ENCODE data around the gene PPP2R3B.
"Not testable (repeated sequence)": the region's sequence is repeated elsewhere in the genome, so short reads cannot be mapped to it uniquely, and the experiment has no call there.

PPP2R3B gene

GRCh38 chrX:386239-386767 is 404 bp downstream of the PPP2R3B start:
- Histone ChIP-seq H3K27me3 (ENCODE audit: control insufficient read depth, insufficient read depth, low read length, poor library complexity, severe bottlenecking) (no peaks in the 10 kb centered on the region), H3K27ac (ENCODE audit: insufficient read depth, low read depth, low read length, poor library complexity, severe bottlenecking) (no peak overlapping the region)
- 0 to 1% methylated on average over 57 of the region's 57 CpGs for WGBS, 2 experiments

GRCh38 chrX:385736-386135 is 971 bp downstream of the PPP2R3B start:
- peak overlapping the region; percentile 54 for H3K4me3 ChIP-seq (ENCODE audit: insufficient read depth, low read depth, low read length)
- not testable (repeated sequence) for H3K27me3 ChIP-seq (ENCODE audit: control insufficient read depth, insufficient read depth, low read length, poor library complexity, severe bottlenecking); H3K27ac ChIP-seq (ENCODE audit: insufficient read depth, low read depth, low read length, poor library complexity, severe bottlenecking); H3K4me1 ChIP-seq (ENCODE audit: control insufficient read depth, insufficient read depth, low read length); H3K36me3 ChIP-seq (ENCODE audit: control insufficient read depth, insufficient read depth, low read length); H3K9me3 ChIP-seq (ENCODE audit: control insufficient read depth, low read length)
- WGBS, 2 experiments = 85 to 87% methylated on average over 11 to 12 of the region's 12 CpGs

More at GRCh38 chrX:386239-386767, 404 bp downstream of the PPP2R3B start:
- no peaks in the 10 kb centered on the region for H3K4me1 ChIP-seq (ENCODE audit: control insufficient read depth, insufficient read depth, low read length)
- H3K4me3 ChIP-seq (ENCODE audit: insufficient read depth, low read depth, low read length) = peak overlapping the region; percentile 54
- no peaks in the 10 kb centered on the region for H3K9me3 ChIP-seq (ENCODE audit: control insufficient read depth, low read length)
- H3K36me3 ChIP-seq (ENCODE audit: control insufficient read depth, insufficient read depth, low read length) = no peaks in the 10 kb centered on the region

- Histone ChIP-seq H3K4me3 (ENCODE audit: insufficient read depth, low read depth, low read length) (no peak overlapping the region), H3K36me3 (ENCODE audit: control insufficient read depth, insufficient read depth, low read length) (no peaks in the 10 kb centered on the region), H3K27ac (ENCODE audit: insufficient read depth, low read depth, low read length, poor library complexity, severe bottlenecking) (no peak overlapping the region), H3K27me3 (ENCODE audit: control insufficient read depth, insufficient read depth, low read length, poor library complexity, severe bottlenecking) (no peaks in the 10 kb centered on the region), H3K9me3 (ENCODE audit: control insufficient read depth, low read length) (no peaks in the 10 kb centered on the region), H3K4me1 (ENCODE audit: control insufficient read depth, insufficient read depth, low read length) (no peaks in the 10 kb centered on the region)
- 96% methylated on average over 9 of the region's 9 CpGs for WGBS, 2 experiments
Measured at GRCh38 chrX:384861-385260, 1.8 kb downstream of the PPP2R3B start.

- Histone ChIP-seq H3K36me3 (ENCODE audit: control insufficient read depth, insufficient read depth, low read length) (no peaks in the 10 kb centered on the region), H3K4me3 (ENCODE audit: insufficient read depth, low read depth, low read length) (no peak overlapping the region), H3K4me1 (ENCODE audit: control insufficient read depth, insufficient read depth, low read length) (peaks cover 6% of the 10 kb centered on the region), H3K9me3 (ENCODE audit: control insufficient read depth, low read length) (no peaks in the 10 kb centered on the region), H3K27me3 (ENCODE audit: control insufficient read depth, insufficient read depth, low read length, poor library complexity, severe bottlenecking) (peaks cover 23% of the 10 kb centered on the region), H3K27ac (ENCODE audit: insufficient read depth, low read depth, low read length, poor library complexity, severe bottlenecking) (no peak overlapping the region)
- 89 to 90% methylated on average over 13 of the region's 13 CpGs for WGBS, 2 experiments
Measured at GRCh38 chrX:378443-378842, 8.3 kb downstream of the PPP2R3B start.

- H3K27ac ChIP-seq (ENCODE audit: insufficient read depth, low read depth, low read length, poor library complexity, severe bottlenecking); H3K4me3 ChIP-seq (ENCODE audit: insufficient read depth, low read depth, low read length); H3K4me1 ChIP-seq (ENCODE audit: control insufficient read depth, insufficient read depth, low read length); H3K9me3 ChIP-seq (ENCODE audit: control insufficient read depth, low read length); H3K36me3 ChIP-seq (ENCODE audit: control insufficient read depth, insufficient read depth, low read length): not testable (repeated sequence)
- peaks cover 40% of the 10 kb centered on the region for H3K27me3 ChIP-seq (ENCODE audit: control insufficient read depth, insufficient read depth, low read length, poor library complexity, severe bottlenecking)
- WGBS, 2 experiments = 93 to 94% methylated on average over 11 to 14 of the region's 16 CpGs
Measured at GRCh38 chrX:376206-376605, 10.5 kb downstream of the PPP2R3B start.

GRCh38 chrX:375181-376036 is 11.3 kb downstream of the PPP2R3B start:
- Histone ChIP-seq H3K4me1 (ENCODE audit: control insufficient read depth, insufficient read depth, low read length) (peaks cover 6% of the 10 kb centered on the region), H3K27me3 (ENCODE audit: control insufficient read depth, insufficient read depth, low read length, poor library complexity, severe bottlenecking) (peaks cover 40% of the 10 kb centered on the region), H3K36me3 (ENCODE audit: control insufficient read depth, insufficient read depth, low read length) (no peaks in the 10 kb centered on the region), H3K27ac (ENCODE audit: insufficient read depth, low read depth, low read length, poor library complexity, severe bottlenecking) (no peak overlapping the region), H3K4me3 (ENCODE audit: insufficient read depth, low read depth, low read length) (no peak overlapping the region), H3K9me3 (ENCODE audit: control insufficient read depth, low read length) (no peaks in the 10 kb centered on the region)
- 87 to 89% methylated on average over 38 of the region's 38 CpGs for WGBS, 2 experiments

GRCh38 chrX:374596-374995 is 12.1 kb downstream of the PPP2R3B start:
- Histone ChIP-seq H3K4me1 (ENCODE audit: control insufficient read depth, insufficient read depth, low read length) (peaks cover 8% of the 10 kb centered on the region), H3K36me3 (ENCODE audit: control insufficient read depth, insufficient read depth, low read length) (no peaks in the 10 kb centered on the region), H3K9me3 (ENCODE audit: control insufficient read depth, low read length) (no peaks in the 10 kb centered on the region), H3K4me3 (ENCODE audit: insufficient read depth, low read depth, low read length) (peak overlapping the region; percentile 53), H3K27ac (ENCODE audit: insufficient read depth, low read depth, low read length, poor library complexity, severe bottlenecking) (no peak overlapping the region), H3K27me3 (ENCODE audit: control insufficient read depth, insufficient read depth, low read length, poor library complexity, severe bottlenecking) (peaks cover 43% of the 10 kb centered on the region)
- 26 to 29% methylated on average over 21 of the region's 21 CpGs for WGBS, 2 experiments

GRCh38 chrX:373641-374471 is 12.9 kb downstream of the PPP2R3B start:
- H3K4me3 ChIP-seq (ENCODE audit: insufficient read depth, low read depth, low read length) = peak overlapping the region; percentile 53
- no peaks in the 10 kb centered on the region for H3K36me3 ChIP-seq (ENCODE audit: control insufficient read depth, insufficient read depth, low read length)
- peaks cover 16% of the 10 kb centered on the region for H3K4me1 ChIP-seq (ENCODE audit: control insufficient read depth, insufficient read depth, low read length)
- WGBS, 2 experiments = 0% methylated on average over 93 of the region's 93 CpGs
- no peak overlapping the region for H3K27ac ChIP-seq (ENCODE audit: insufficient read depth, low read depth, low read length, poor library complexity, severe bottlenecking)
- peaks cover 43% of the 10 kb centered on the region for H3K27me3 ChIP-seq (ENCODE audit: control insufficient read depth, insufficient read depth, low read length, poor library complexity, severe bottlenecking)
- no peaks in the 10 kb centered on the region for H3K9me3 ChIP-seq (ENCODE audit: control insufficient read depth, low read length)

- Histone ChIP-seq H3K36me3 (ENCODE audit: control insufficient read depth, insufficient read depth, low read length) (no peaks in the 10 kb centered on the region), H3K4me1 (ENCODE audit: control insufficient read depth, insufficient read depth, low read length) (peaks cover 18% of the 10 kb centered on the region), H3K27me3 (ENCODE audit: control insufficient read depth, insufficient read depth, low read length, poor library complexity, severe bottlenecking) (peaks cover 43% of the 10 kb centered on the region), H3K9me3 (ENCODE audit: control insufficient read depth, low read length) (no peaks in the 10 kb centered on the region), H3K4me3 (ENCODE audit: insufficient read depth, low read depth, low read length) (peak overlapping the region; percentile 53), H3K27ac (ENCODE audit: insufficient read depth, low read depth, low read length, poor library complexity, severe bottlenecking) (no peak overlapping the region)
- WGBS, 2 experiments = 8 to 11% methylated on average over 59 to 62 of the region's 63 CpGs
Measured at GRCh38 chrX:372856-373640, 13.7 kb downstream of the PPP2R3B start.

Data from ectodermal cell (in vitro differentiated cells).